AG04450 (cell line): ENCODE measurements around the gene ENOX1. TPM values are rescaled to one million over a fixed set of nuclear protein-coding genes. Genes with fewer than 3 reads are reported as not detected.

ENCODE experiments used
- CTCF ChIA-PET: fragments of 300-600, 350-600 bp; formaldehyde crosslinking; extraction: SDS; loops from one replicate; lab custom pipeline; 2022; ENCODE audit warnings: antibody characterized with exemption, inconsistent platforms; lab: Charles Lee
- POLR2A ChIA-PET: fragments of 350-600 bp; formaldehyde crosslinking; extraction: SDS; loops from one replicate; lab custom pipeline; 2021; ENCODE audit warnings: antibody characterized with exemption, inconsistent platforms; lab: Yijun Ruan, JAX
- DNase-seq: peaks from one replicate; pipeline ENCODE4 v3.0.0-alpha.2; 2011; ENCODE audit warnings: low read depth, low spot score
- H3K27ac ChIP-seq: one replicate; pipeline ENCODE4 v1.5.1; 2012; ENCODE audit warnings: low read depth, low read length, control low read depth
- H3K27me3 ChIP-seq: one replicate; pipeline ENCODE4 v1.6.0; 2012; ENCODE audit warnings: low read length; ENCODE audit not compliant: control insufficient read depth, insufficient read depth
- H3K4me3 ChIP-seq: 2 replicates; pipeline ENCODE4 v1.5.1; 2011; ENCODE audit warnings: mild to moderate bottlenecking, low read depth, low read length, control low read depth
- H3K9me3 ChIP-seq: 2 replicates; pipeline ENCODE4 v1.5.1; 2012; ENCODE audit warnings: low read length; ENCODE audit not compliant: control insufficient read depth, insufficient read depth
- polyA plus RNA-seq: library from polyadenylated mRNA; depleted of rRNA; stranded (reverse); fragments of >200 nt; gene quantifications from 2 replicates; pipeline ENCODE4 v1.2.3, GENCODE V29; 2011
- TF ChIP-seq, protein P1 (sequence below): IDR thresholded peaks from 2 replicates; pipeline ENCODE4 v1.5.1; 2011; ENCODE audit warnings: low read depth, low read length, control low read depth, inconsistent platforms

Gene ENOX1
- polyA plus RNA-seq, 1 experiment = 3.9 TPM

DNA sequence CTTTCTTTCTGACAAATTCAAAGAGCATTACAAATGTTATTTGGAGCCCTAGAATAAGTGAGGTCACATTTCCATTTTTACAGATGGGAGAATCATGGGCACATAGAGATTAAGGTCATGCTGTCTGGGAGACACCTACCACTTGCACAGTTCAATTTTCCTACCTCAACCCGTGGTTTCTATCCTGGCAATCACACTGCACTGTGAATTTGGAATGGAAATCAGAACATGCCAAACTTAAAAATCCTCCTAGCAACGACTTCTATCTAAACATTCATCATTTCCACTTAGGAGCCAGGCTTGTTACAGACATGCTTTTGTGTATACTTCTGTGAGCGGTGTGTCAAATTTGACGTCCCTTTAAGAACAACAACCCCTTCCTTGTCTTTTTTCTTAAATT is 511.9 kb downstream of the ENOX1 start:
- no peak overlapping the region for H3K27ac ChIP-seq
- POLR2A ChIA-PET = no interaction called here
- no peaks in the 10 kb centered on the region for H3K27me3 ChIP-seq
- CTCF ChIA-PET = no interaction called here
- TF ChIP-seq, protein P1, sequence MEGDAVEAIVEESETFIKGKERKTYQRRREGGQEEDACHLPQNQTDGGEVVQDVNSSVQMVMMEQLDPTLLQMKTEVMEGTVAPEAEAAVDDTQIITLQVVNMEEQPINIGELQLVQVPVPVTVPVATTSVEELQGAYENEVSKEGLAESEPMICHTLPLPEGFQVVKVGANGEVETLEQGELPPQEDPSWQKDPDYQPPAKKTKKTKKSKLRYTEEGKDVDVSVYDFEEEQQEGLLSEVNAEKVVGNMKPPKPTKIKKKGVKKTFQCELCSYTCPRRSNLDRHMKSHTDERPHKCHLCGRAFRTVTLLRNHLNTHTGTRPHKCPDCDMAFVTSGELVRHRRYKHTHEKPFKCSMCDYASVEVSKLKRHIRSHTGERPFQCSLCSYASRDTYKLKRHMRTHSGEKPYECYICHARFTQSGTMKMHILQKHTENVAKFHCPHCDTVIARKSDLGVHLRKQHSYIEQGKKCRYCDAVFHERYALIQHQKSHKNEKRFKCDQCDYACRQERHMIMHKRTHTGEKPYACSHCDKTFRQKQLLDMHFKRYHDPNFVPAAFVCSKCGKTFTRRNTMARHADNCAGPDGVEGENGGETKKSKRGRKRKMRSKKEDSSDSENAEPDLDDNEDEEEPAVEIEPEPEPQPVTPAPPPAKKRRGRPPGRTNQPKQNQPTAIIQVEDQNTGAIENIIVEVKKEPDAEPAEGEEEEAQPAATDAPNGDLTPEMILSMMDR = no peak
- H3K9me3 ChIP-seq = no peaks in the 10 kb centered on the region
- DNase-seq = no peak
- no peak overlapping the region for H3K4me3 ChIP-seq

DNA sequence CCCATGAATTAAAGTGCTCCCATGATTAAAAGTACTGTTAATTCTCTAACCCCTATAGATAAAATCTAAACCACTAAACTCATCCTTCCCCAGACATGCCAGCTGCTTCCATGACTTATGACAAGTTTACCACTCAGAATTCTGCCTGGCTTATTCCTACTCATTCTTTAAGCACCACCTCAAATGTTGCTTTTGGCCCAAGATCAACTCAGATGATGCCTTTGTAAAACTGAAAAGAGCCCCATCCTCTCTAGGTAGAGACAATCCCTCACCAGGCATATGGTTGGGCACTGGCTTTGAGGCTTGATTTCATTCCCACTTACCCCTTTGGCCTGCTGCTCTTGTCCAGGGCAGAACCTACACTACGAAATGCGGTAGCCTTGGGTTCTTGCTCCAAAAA is 513.4 kb downstream of the ENOX1 start:
- no peaks in the 10 kb centered on the region for H3K27me3 ChIP-seq
- CTCF ChIA-PET = no interaction called here

DNA sequence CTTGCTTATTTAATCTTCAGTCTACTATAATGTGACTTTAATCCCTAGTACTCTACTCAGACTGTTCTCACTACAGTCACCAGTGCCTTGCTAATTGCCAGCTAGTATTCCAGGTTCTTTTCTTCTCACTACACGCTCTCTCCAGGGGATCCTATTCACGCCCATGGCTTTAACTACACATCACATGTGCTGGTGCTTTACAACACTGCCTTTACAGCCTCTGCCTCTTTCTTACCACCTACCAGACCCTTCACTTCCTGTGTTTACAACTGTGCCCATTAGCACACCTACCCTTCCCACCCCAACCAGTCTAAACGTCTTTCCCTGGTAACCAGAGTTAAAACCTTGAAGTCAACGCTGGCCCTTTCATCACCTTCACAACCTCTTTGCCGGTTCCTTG is 513.9 kb downstream of the ENOX1 start:
- no peak overlapping the region for H3K27ac ChIP-seq
- ChIA-PET CTCF (no interaction called here), POLR2A (no interaction called here)
- no peaks in the 10 kb centered on the region for H3K9me3 ChIP-seq
- TF ChIP-seq, protein P1 = no peak
- no peaks in the 10 kb centered on the region for H3K27me3 ChIP-seq
- no peak overlapping the region for H3K4me3 ChIP-seq
- DNase-seq = no peak

More for the DNA sequence above, 513.4 kb downstream of the ENOX1 start:
- DNase-seq = no peak
- Histone ChIP-seq H3K9me3 (no peaks in the 10 kb centered on the region), H3K4me3 (no peak overlapping the region), H3K27ac (no peak overlapping the region)
- TF ChIP-seq, protein P1 = no peak
- POLR2A ChIA-PET = no interaction called here

DNA sequence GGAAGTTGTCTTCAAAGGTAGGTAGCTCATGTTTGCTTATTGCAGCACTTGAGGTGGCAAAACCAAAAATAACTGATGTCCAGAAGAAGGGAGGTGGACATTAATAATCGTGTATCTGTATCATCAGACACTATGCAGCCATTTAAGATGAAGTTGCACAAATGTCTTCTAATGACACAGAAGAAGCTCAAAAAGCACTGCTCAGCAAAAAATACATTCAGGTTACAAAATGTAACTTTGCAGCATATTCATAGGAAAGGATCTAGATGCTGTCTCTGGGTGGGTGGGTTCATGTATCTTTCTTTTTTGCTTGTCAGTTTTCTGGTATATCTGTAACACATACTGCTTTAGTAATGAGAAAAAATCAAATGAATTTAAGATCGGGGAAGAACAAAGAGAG is 515.6 kb downstream of the ENOX1 start:
- POLR2A ChIA-PET = no interaction called here
- no peak for DNase-seq
- TF ChIP-seq, protein P1 = no peak
- CTCF ChIA-PET = interaction anchor here (1.0 to 1.6 kb wide), 3 partner anchors 184 to 533 kb away, joined by 3 to 5 read pairs (median 4); no protein-coding TSS in a partner anchor
- Histone ChIP-seq H3K27me3 (no peaks in the 10 kb centered on the region), H3K4me3 (no peak overlapping the region), H3K27ac (no peak overlapping the region), H3K9me3 (no peaks in the 10 kb centered on the region)

DNA sequence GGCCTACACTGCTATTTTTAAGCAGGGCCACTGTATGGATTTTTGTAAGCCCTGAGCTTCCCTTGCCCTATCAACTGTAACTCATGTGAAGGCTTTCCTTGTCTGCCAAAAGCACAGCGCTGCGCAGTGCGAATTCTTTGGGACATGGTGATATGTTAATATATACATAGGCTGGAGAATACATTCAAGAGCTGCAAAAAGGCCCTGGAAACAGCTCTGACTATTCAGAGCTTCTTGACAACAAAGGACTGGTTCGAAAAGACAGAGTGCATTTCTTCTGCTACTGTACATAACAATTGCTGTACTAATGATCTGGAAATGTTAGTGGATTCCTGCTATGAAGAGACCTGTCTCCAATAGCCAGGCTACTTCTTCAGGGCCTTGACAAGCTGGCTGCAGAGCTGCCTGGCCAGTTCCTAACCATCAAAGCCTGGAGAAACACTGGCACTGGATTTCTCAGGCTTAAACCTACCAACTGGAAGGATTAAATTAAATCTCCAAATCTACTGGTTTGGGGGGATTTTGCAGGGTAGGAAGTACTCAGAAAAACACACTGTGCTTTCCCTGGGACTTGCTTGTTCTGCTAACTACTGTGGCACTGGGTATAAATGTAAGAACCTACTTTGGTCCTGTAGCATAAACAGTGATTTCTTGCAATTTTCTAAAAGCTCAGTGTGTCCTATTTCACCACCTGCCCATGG is 516.5 kb downstream of the ENOX1 start:
- ChIA-PET POLR2A (interaction anchor here (0.8 to 1.8 kb wide), 4 partner anchors 9 to 523 kb away, joined by 3 to 5 read pairs (median 3); no protein-coding TSS in a partner anchor), CTCF (interaction anchor here (0.8 to 1.6 kb wide), 5 partner anchors 33 to 534 kb away, joined by 3 to 5 read pairs (median 4); no protein-coding TSS in a partner anchor)
- Histone ChIP-seq H3K27me3 (no peaks in the 10 kb centered on the region), H3K9me3 (no peaks in the 10 kb centered on the region), H3K4me3 (no peak overlapping the region), H3K27ac (peak overlapping the region; percentile 22)
- TF ChIP-seq, protein P1 = no peak
- no peak for DNase-seq
